CD14-positive monocyte (primary cell): ENCODE results near the gene VTN. TPM values are rescaled to one million over a fixed set of nuclear protein-coding genes. Genes with fewer than 3 reads are reported as not detected.

Experiments used
- DNase-seq, 3 donors: peaks; one replicate each; pipeline ENCODE4 v3.0.0-alpha.2; 2011 to 2022
- H2AFZ ChIP-seq: 2 replicates; pipeline ENCODE4 v1.6.0; 2012; ENCODE audit warnings: mild to moderate bottlenecking, low read depth, low read length, inconsistent platforms; ENCODE audit not compliant: insufficient read depth, poor library complexity, severe bottlenecking
- H3K27ac ChIP-seq, 2 donors: 1 replicate in 1 of 2; 2 replicates in 1 of 2; pipeline ENCODE4 v1.5.1; 2012 to 2013; ENCODE audit warnings: low read length in 2 of 2, control low read depth in 1 of 2, inconsistent platforms in 1 of 2, low read depth in 1 of 2, mild to moderate bottlenecking in 1 of 2
- H3K27me3 ChIP-seq, 2 donors: one replicate each; pipeline versions ENCODE4 v1.6.0 to v1.6.1; 2011 to 2013; ENCODE audit warnings: low read length in 2 of 2; ENCODE audit not compliant: control insufficient read depth in 2 of 2, insufficient read depth in 2 of 2
- H3K36me3 ChIP-seq, 2 donors: replicated peaks in 1 of 2; 1 replicate in 1 of 2; 2 replicates in 1 of 2; pipeline versions ENCODE4 v1.5.1 to v1.6.1; 2012 to 2013; ENCODE audit warnings: low read length in 2 of 2, control low read depth in 1 of 2, inconsistent platforms in 1 of 2, mild to moderate bottlenecking in 1 of 2; ENCODE audit not compliant: insufficient read depth in 2 of 2, control insufficient read depth in 1 of 2
- H3K4me1 ChIP-seq, 2 donors: 1 replicate in 1 of 2; 2 replicates in 1 of 2; pipeline versions ENCODE4 v1.5.1 to v1.6.1; 2012 to 2013; ENCODE audit warnings: low read length in 2 of 2, control low read depth in 1 of 2, inconsistent platforms in 1 of 2, mild to moderate bottlenecking in 1 of 2, moderate library complexity in 1 of 2; ENCODE audit not compliant: insufficient read depth in 2 of 2, control insufficient read depth in 1 of 2
- H3K4me2 ChIP-seq: replicated peaks from 2 replicates; pipeline ENCODE3; 2012; ENCODE audit warnings: low read length, moderate library complexity, mild to moderate bottlenecking; ENCODE audit not compliant: poor library complexity, severe bottlenecking; ENCODE audit errors: extremely low read depth
- H3K4me3 ChIP-seq, 3 experiments: fragments of 200-600 bp in 1 of 3; sonication (generic) in 1 of 3; replicated peaks in 1 of 3; 1 replicate in 2 of 3; 2 replicates in 1 of 3; pipeline ENCODE4 v1.5.1; 2011 to 2013; ENCODE audit warnings: low read length in 3 of 3, mild to moderate bottlenecking in 3 of 3, control low read depth in 2 of 3, low read depth in 2 of 3, inconsistent platforms in 1 of 3, moderate library complexity in 1 of 3
- H3K79me2 ChIP-seq: 2 replicates; pipeline ENCODE4 v1.6.0; 2012; ENCODE audit warnings: mild to moderate bottlenecking, control low read depth, inconsistent platforms, low read length, moderate library complexity; ENCODE audit not compliant: insufficient read depth
- H3K9ac ChIP-seq: 2 replicates; pipeline ENCODE4 v1.6.0; 2017; ENCODE audit warnings: low read length, mild to moderate bottlenecking; ENCODE audit not compliant: insufficient read depth, poor library complexity, severe bottlenecking
- H3K9me3 ChIP-seq, 2 donors: replicated peaks in 1 of 2; 1 replicate in 1 of 2; 2 replicates in 1 of 2; pipeline versions ENCODE4 v1.5.1 to v1.6.1; 2012 to 2013; ENCODE audit warnings: low read length in 2 of 2, control low read depth in 1 of 2; ENCODE audit not compliant: control insufficient read depth in 1 of 2, insufficient read depth in 1 of 2
- H4K20me1 ChIP-seq: 2 replicates; pipeline ENCODE4 v1.6.0; 2012; ENCODE audit warnings: mild to moderate bottlenecking, low read length, control low read depth, moderate library complexity; ENCODE audit not compliant: insufficient read depth
- H3K27ac Mint-ChIP-seq, 7 donors: one replicate each; pipeline ENCODE4 v1.8.0; 2020; ENCODE audit warnings: mild to moderate bottlenecking in 7 of 7, mixed read lengths in 7 of 7, moderate library complexity in 6 of 7, inconsistent platforms in 2 of 7
- H3K27me3 Mint-ChIP-seq, 3 donors: one replicate each; pipeline ENCODE4 v1.8.0; 2021 to 2022; ENCODE audit warnings: low read depth in 3 of 3, mild to moderate bottlenecking in 3 of 3, mixed read lengths in 3 of 3, moderate library complexity in 3 of 3, inconsistent platforms in 1 of 3
- H3K36me3 Mint-ChIP-seq, 2 donors: one replicate each; pipeline ENCODE4 v1.8.0; 2020; ENCODE audit warnings: mixed read lengths in 2 of 2, inconsistent platforms in 1 of 2, mild to moderate bottlenecking in 1 of 2
- H3K4me1 Mint-ChIP-seq: one replicate; pipeline ENCODE4 v1.8.0; 2020; ENCODE audit warnings: mild to moderate bottlenecking, mixed read lengths
- H3K4me3 Mint-ChIP-seq, 2 donors: one replicate each; pipeline ENCODE4 v1.8.0; 2020; ENCODE audit warnings: mild to moderate bottlenecking in 2 of 2, mixed read lengths in 2 of 2, moderate library complexity in 1 of 2
- H3K9me3 Mint-ChIP-seq, 7 donors: one replicate each; pipeline ENCODE4 v1.8.0; 2020 to 2022; ENCODE audit warnings: mixed read lengths in 7 of 7, mild to moderate bottlenecking in 6 of 7, moderate library complexity in 6 of 7, inconsistent platforms in 2 of 7
- CTCF ChIP-seq: fragments of 200-600 bp; IDR thresholded peaks from one replicate; pipeline ENCODE4 v1.8.0; 2022; ENCODE audit warnings: antibody characterized with exemption, mild to moderate bottlenecking
- WGBS: methylation state at CpG from one replicate; pipeline ENCODE4 v1.1.5; 2013; ENCODE audit warnings: missing lambda C conversion rate; ENCODE audit not compliant: insufficient coverage; 5-methylcytosine and 5-hydroxymethylcytosine counted together
- intact Hi-C, 2 donors: fragments of 100-400 bp; cut with micrococcal nuclease; formaldehyde crosslinking; loops; one replicate each; pipeline versions ENCODE4 v1.15.0 to v1.15.1; 2023
- polyA plus RNA-seq, 3 donors: library from polyadenylated mRNA; depleted of rRNA in 1 of 3; unstranded in 2 of 3; stranded (reverse) in 1 of 3; fragments of 300-500 nt in 2 of 3; fragments of >200 nt in 1 of 3; fragmentation: Illumina TruSeq in 2 of 3; gene quantifications; 1 replicate in 2 of 3; 2 replicates in 1 of 3; pipeline ENCODE4 v1.2.3, GENCODE V29; 2012 to 2021

VTN gene
- polyA plus RNA-seq, 3 donors = not detected

- H3K27ac ChIP-seq = no peak overlapping the region
- Mint-ChIP-seq H3K27ac (peak overlapping the region in 1 of 7 donors; percentile 38), H3K36me3 (peaks cover 59 to 79% of the 10 kb centered on the region in 2 donors), H3K27me3 (peaks cover 0 to 2% (median 1%) of the 10 kb centered on the region in 3 donors), H3K4me3 (no peak overlapping the region), H3K9me3 (no peaks in the 10 kb centered on the region), H3K4me1 (no peaks in the 10 kb centered on the region)
- no peak overlapping the region for H3K4me2 ChIP-seq
- no peaks in the 10 kb centered on the region for H3K9me3 ChIP-seq
- no peak for TF ChIP-seq CTCF
- DNase-seq = no peak
- no peak overlapping the region for H3K9ac ChIP-seq
- H3K79me2 ChIP-seq = peaks cover under 1% of the 10 kb centered on the region
- intact Hi-C loops = no loop called here
- no peak overlapping the region for H3K4me3 ChIP-seq
- peaks cover 64 to 66% of the 10 kb centered on the region in 2 donors for H3K36me3 ChIP-seq
- no peak overlapping the region for H2AFZ ChIP-seq
- H4K20me1 ChIP-seq = peaks cover 9% of the 10 kb centered on the region
- 96% methylated on average over 8 of the region's 8 CpGs for WGBS
- no peaks in the 10 kb centered on the region for H3K4me1 ChIP-seq
- no peaks in the 10 kb centered on the region for H3K27me3 ChIP-seq
Measured at GRCh38 chr17:28363776-28364650, 6.1 kb downstream of the VTN start.

- Histone ChIP-seq H3K4me3 (no peak overlapping the region), H4K20me1 (peaks cover 9% of the 10 kb centered on the region), H3K27ac (no peak overlapping the region), H3K36me3 (peaks cover 65 to 71% of the 10 kb centered on the region in 2 donors), H3K9ac (no peak overlapping the region), H3K4me2 (no peak overlapping the region), H3K27me3 (no peaks in the 10 kb centered on the region), H2AFZ (no peak overlapping the region), H3K4me1 (peaks cover 4 to 6% of the 10 kb centered on the region in 2 donors), H3K79me2 (peaks cover 9% of the 10 kb centered on the region), H3K9me3 (no peaks in the 10 kb centered on the region)
- Mint-ChIP-seq H3K27me3 (peaks cover 0 to 2% (median 0%) of the 10 kb centered on the region in 3 donors), H3K4me1 (peaks cover 4% of the 10 kb centered on the region), H3K9me3 (no peaks in the 10 kb centered on the region), H3K27ac (no peak overlapping the region), H3K36me3 (peaks cover 60 to 81% of the 10 kb centered on the region in 2 donors), H3K4me3 (no peak overlapping the region)
- intact Hi-C loops = no loop called here
- no peak for TF ChIP-seq CTCF
- no peak for DNase-seq
- no CpG with 5 or more reads among the region's 5 CpGs for WGBS
Measured at GRCh38 chr17:28363186-28363585, 6.9 kb downstream of the VTN start.
